NCI-H2196 (cell line): Measurements from ENCODE around the gene CFAP141.
"Not testable (repeated sequence)": the region's sequence is repeated elsewhere in the genome, so short reads cannot be mapped to it uniquely, and the experiment has no call there.

Experiments used
- DNase-seq: peaks from one replicate; lab custom pipeline; 2025; ENCODE audit not compliant: unreplicated experiment; lab: John Stamatoyannopoulos, UW

Gene CFAP141

GRCh38 chr1:154206196-154206595 is at the start of gene CFAP141:
CFAP141 (minus strand) TSS chr1:154206333; CDS start chr1:154206307, 26 bp downstream.
- DNase-seq = peak; percentile 78

GRCh38 chr1:154253671-154254070 is 47.5 kb upstream of the CFAP141 start:
- no peak for DNase-seq

- DNase-seq = peak; percentile 18
Measured at GRCh38 chr1:154241703-154242351, 35.7 kb upstream of the CFAP141 start.

- DNase-seq = no peak
Measured at GRCh38 chr1:154240294-154240833, 34.2 kb upstream of the CFAP141 start.

- no peak for DNase-seq
Measured at GRCh38 chr1:154239491-154239890, 33.4 kb upstream of the CFAP141 start.

- DNase-seq = no peak
Measured at GRCh38 chr1:154237880-154238506, 31.9 kb upstream of the CFAP141 start.

GRCh38 chr1:154237435-154237834 is 31.3 kb upstream of the CFAP141 start:
- no peak for DNase-seq

GRCh38 chr1:154236855-154237254 is 30.7 kb upstream of the CFAP141 start:
- DNase-seq = no peak

- DNase-seq = not testable (repeated sequence)
Measured at GRCh38 chr1:154233127-154233526, 27.0 kb upstream of the CFAP141 start.

GRCh38 chr1:154231112-154231511 is 25.0 kb upstream of the CFAP141 start:
- DNase-seq = not testable (repeated sequence)

GRCh38 chr1:154225370-154225769 is 19.2 kb upstream of the CFAP141 start:
- no peak for DNase-seq

- DNase-seq = no peak
Measured at GRCh38 chr1:154223621-154224020, 17.5 kb upstream of the CFAP141 start.

- no peak for DNase-seq
Measured at GRCh38 chr1:154222918-154223317, 16.8 kb upstream of the CFAP141 start.

- DNase-seq = no peak
Measured at GRCh38 chr1:154222518-154222917, 16.4 kb upstream of the CFAP141 start.

- peak; percentile 33 for DNase-seq
Measured at GRCh38 chr1:154221278-154222001, 15.3 kb upstream of the CFAP141 start.

- DNase-seq = no peak
Measured at GRCh38 chr1:154220970-154221277, 14.8 kb upstream of the CFAP141 start.

GRCh38 chr1:154220071-154220969 is 14.2 kb upstream of the CFAP141 start, which contains the start of gene UBAP2L:
UBAP2L (plus strand) TSS chr1:154220955; CDS start chr1:154225124, 4,169 bp downstream.
- DNase-seq = peak; percentile 99

- DNase-seq = no peak
Measured at GRCh38 chr1:154219541-154219940, 13.4 kb upstream of the CFAP141 start.

GRCh38 chr1:154218545-154218944 is 12.4 kb upstream of the CFAP141 start:
- no peak for DNase-seq

GRCh38 chr1:154213274-154213673 is 7.1 kb upstream of the CFAP141 start:
- no peak for DNase-seq

- DNase-seq = no peak
Measured at GRCh38 chr1:154212083-154212482, 6.0 kb upstream of the CFAP141 start.
